Measurements from ENCODE around the gene OBSCN. TPM values are rescaled to one million over a fixed set of nuclear protein-coding genes. Genes with fewer than 3 reads are reported as not detected.

OBSCN gene
- total and polyA plus RNA-seq, 2 of the 4 experiments (the other 2 are of a cell fraction): 4.1 to 9.5 TPM

DNA sequence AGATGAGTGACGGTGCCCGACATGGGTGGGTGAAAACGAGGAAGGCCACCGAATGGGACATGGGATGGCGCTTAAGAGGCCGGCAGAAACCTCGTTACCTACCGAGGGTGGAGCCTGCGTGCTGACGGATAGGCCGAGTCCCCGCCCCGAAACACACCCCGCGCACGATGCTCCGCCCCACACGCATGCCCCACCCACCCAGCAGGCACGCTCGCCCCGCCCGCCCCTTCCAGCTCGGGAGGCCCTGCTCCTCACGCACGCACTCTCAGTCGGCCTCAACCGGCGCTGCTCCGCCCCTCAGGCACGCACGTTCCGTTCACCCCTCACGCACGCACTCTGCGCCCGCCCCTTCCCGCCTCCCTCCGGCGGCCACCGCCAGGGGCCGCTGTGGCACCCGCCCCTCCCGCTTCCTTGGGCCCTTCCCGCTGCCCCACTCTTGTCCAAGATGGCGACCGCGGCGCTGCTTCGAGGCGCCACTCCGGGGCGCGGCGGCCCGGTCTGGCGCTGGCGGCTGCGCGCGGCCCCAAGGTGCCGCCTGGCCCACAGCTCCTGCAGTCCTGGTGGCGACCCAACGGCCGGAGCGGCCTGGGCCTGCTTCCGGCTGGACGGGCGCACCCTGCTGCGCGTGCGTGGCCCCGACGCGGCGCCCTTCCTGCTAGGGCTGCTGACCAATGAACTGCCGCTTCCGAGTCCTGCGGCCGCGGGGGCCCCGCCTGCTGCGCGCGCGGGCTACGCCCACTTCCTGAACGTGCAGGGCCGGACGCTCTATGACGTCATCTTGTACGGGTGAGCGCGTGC is 42.3 kb upstream of the OBSCN start, which contains the start of gene IBA57:
IBA57 (plus strand) TSS at position 433 of the 798 bp plus-strand sequence; CDS start at position 446, 13 bp downstream.
- peaks cover 12% of the 10 kb centered on the region for H3K4me1 ChIP-seq (ENCODE audit: control insufficient read depth, insufficient read depth, low read length)
- TF ChIP-seq FOS (IDR thresholded peaks at IDR 0.05; ENCODE audit: low read depth, low read length) (peak; percentile 55), CEBPB (IDR thresholded peaks at IDR 0.05; ENCODE audit: low read depth, low read length) (no peak), SMC3 (IDR thresholded peaks at IDR 0.05; ENCODE audit: low read depth, low read length) (peak; percentile 39), MAFK (IDR thresholded peaks at IDR 0.05; ENCODE audit: low read depth, low read length) (no peak), POLR2A (IDR thresholded peaks at IDR 0.05; ENCODE audit: low read depth, low read length) (peak; percentile 92), NFE2L2 (IDR thresholded peaks at IDR 0.05; ENCODE audit: low read depth, low read length) (no peak; the same call in 1 of the 2 replicates), CHD1 (IDR thresholded peaks at IDR 0.05; ENCODE audit: low read depth, low read length) (0 out of 2 replicates have a peak, but pooled peaks have one; percentile 23), RAD21 (IDR thresholded peaks at IDR 0.05; ENCODE audit: low read length) (peak; percentile 35), MAZ (IDR thresholded peaks at IDR 0.05; ENCODE audit: borderline replicate concordance, low read depth, low read length) (peak; percentile 93), BHLHE40 (IDR thresholded peaks at IDR 0.05; ENCODE audit: low read depth, low read length) (peak; percentile 97), RFX5 (IDR thresholded peaks at IDR 0.05; ENCODE audit: low read depth, low read length) (no peak), MXI1 (IDR thresholded peaks at IDR 0.05; ENCODE audit: borderline replicate concordance, low read depth, low read length) (peak; percentile 23; the same call in 1 of the 2 replicates), RCOR1 (IDR thresholded peaks at IDR 0.05; ENCODE audit: insufficient replicate concordance, low read length) (no peak)
- TF ChIP-seq, protein P1, sequence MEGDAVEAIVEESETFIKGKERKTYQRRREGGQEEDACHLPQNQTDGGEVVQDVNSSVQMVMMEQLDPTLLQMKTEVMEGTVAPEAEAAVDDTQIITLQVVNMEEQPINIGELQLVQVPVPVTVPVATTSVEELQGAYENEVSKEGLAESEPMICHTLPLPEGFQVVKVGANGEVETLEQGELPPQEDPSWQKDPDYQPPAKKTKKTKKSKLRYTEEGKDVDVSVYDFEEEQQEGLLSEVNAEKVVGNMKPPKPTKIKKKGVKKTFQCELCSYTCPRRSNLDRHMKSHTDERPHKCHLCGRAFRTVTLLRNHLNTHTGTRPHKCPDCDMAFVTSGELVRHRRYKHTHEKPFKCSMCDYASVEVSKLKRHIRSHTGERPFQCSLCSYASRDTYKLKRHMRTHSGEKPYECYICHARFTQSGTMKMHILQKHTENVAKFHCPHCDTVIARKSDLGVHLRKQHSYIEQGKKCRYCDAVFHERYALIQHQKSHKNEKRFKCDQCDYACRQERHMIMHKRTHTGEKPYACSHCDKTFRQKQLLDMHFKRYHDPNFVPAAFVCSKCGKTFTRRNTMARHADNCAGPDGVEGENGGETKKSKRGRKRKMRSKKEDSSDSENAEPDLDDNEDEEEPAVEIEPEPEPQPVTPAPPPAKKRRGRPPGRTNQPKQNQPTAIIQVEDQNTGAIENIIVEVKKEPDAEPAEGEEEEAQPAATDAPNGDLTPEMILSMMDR (conservative IDR thresholded peaks at IDR 0.05; ENCODE audit: low read depth, low read length): peak; percentile 98
- TF ChIP-seq, protein P2, sequence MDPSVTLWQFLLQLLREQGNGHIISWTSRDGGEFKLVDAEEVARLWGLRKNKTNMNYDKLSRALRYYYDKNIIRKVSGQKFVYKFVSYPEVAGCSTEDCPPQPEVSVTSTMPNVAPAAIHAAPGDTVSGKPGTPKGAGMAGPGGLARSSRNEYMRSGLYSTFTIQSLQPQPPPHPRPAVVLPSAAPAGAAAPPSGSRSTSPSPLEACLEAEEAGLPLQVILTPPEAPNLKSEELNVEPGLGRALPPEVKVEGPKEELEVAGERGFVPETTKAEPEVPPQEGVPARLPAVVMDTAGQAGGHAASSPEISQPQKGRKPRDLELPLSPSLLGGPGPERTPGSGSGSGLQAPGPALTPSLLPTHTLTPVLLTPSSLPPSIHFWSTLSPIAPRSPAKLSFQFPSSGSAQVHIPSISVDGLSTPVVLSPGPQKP (IDR thresholded peaks at IDR 0.05; ENCODE audit: borderline replicate concordance, low read depth, low read length): no peak

More for the DNA sequence above, 42.3 kb upstream of the OBSCN start, which contains the start of gene IBA57:
- WGBS, 2 experiments (ENCODE audit: extremely low coverage in 2 of 2, insufficient read length in 1 of 2): 1% methylated on average over 37 of the region's 93 CpGs; no CpG with 5 or more reads in 1 of the 2 experiments
- Histone ChIP-seq H2AK5ac (ENCODE audit: low read depth, low read length) (peak within 1 kb of the TSS; percentile 89), H2BK15ac (ENCODE audit: low read depth, low read length) (peak within 1 kb of the TSS; percentile 0; the same call in 1 of the 3 replicates), H4K8ac (ENCODE audit: low read depth in 2 of 2, low read length in 2 of 2) (peak within 1 kb of the TSS; percentile 67 to 98), H3K4me2 (ENCODE audit: low read depth, low read length) (peak within 1 kb of the TSS; percentile 97), H3K9me3 (ENCODE audit: control insufficient read depth, insufficient read depth, low read length) (no peaks in the 10 kb centered on the region), H2BK20ac (ENCODE audit: low read depth, low read length) (no peak within 1 kb of the TSS), H2AK9ac (replicated peaks; ENCODE audit: low read depth, low read length, poor library complexity) (peak within 1 kb of the TSS; percentile 99), H3K9me1 (ENCODE audit: insufficient read depth, low read length) (peaks cover 14% of the 10 kb centered on the region; the same call in 1 of the 2 replicates), H4K5ac (ENCODE audit: low read depth, low read length) (peak within 1 kb of the TSS; percentile 92), H3K27me3 (ENCODE audit: control insufficient read depth, insufficient read depth, low read length) (no peaks in the 10 kb centered on the region), H3K36me3 (ENCODE audit: control insufficient read depth, insufficient read depth, low read length) (0 out of 2 replicates have a peak, but pooled peaks cover 2% of the 10 kb centered on the region), H3K4me3 (ENCODE audit: insufficient read depth, low read depth, low read length) (peak within 1 kb of the TSS; percentile 81), H2BK5ac (ENCODE audit: low read depth, low read length, poor library complexity, severe bottlenecking) (peak within 1 kb of the TSS; percentile 100), H3K18ac (ENCODE audit: low read depth, low read length) (peak within 1 kb of the TSS; percentile 63), H3K23ac (ENCODE audit: low read depth, low read length) (peak within 1 kb of the TSS; percentile 25), H3K27ac (ENCODE audit: insufficient read depth, low read length) (peak within 1 kb of the TSS; percentile 87), H2AFZ (replicated peaks; ENCODE audit: low read length, poor library complexity) (peak within 1 kb of the TSS; percentile 98), H2BK120ac (ENCODE audit: low read depth, low read length) (peak within 1 kb of the TSS; percentile 65; the same call in 1 of the 2 replicates), H3K4ac (ENCODE audit: low read depth, low read length) (peak within 1 kb of the TSS; percentile 79), H3K56ac (ENCODE audit: extremely low read depth, insufficient read depth, low read length) (peak within 1 kb of the TSS; percentile 60; the same call in 1 of the 2 replicates), H3K79me1 (ENCODE audit: low read depth in 1 of 2, low read length in 2 of 2) (peaks cover 10 to 35% of the 10 kb centered on the region in 2 experiments), H4K20me1 (ENCODE audit: insufficient read depth, low read length) (no peaks in the 10 kb centered on the region), H3K14ac (replicated peaks; ENCODE audit: low read depth, low read length) (peak within 1 kb of the TSS; percentile 78), H4K91ac (ENCODE audit: insufficient read depth, low read depth, low read length) (peak within 1 kb of the TSS; percentile 70), H3K9ac (ENCODE audit: low read depth, low read length) (peak within 1 kb of the TSS; percentile 87)
- dilution Hi-C loops (cut with HindIII; ENCODE audit: low sequenced_read_pairs, unreplicated experiment) (no loop called here), intact Hi-C loops (cut with micrococcal nuclease) (no loop called here), in situ Hi-C loops (cut with MboI; ENCODE audit: low sequenced_read_pairs) (no loop called here)
- ChIA-PET CTCF (interaction anchor here (0.6 to 1.0 kb wide), 3 partner anchors 12 to 363 kb away, joined by 3 to 4 read pairs (median 3); no protein-coding TSS in a partner anchor), POLR2A (ENCODE audit: unreplicated experiment) (interaction anchor here (0.5 to 1.0 kb wide), 4 partner anchors 11 to 1106 kb away, joined by 3 to 12 read pairs (median 4); no protein-coding TSS in a partner anchor)
- ATAC-seq (ENCODE audit: low read depth) (peak; percentile 89), DNase-seq (peak; percentile 99)
- no TSS peak for BruUV-seq (replicated peaks)
